Neural cell (in vitro differentiated cells): ENCODE results near the gene LMOD3.

Experiments used
- EP300 ChIP-seq: fragments of 450-650 bp; conservative IDR thresholded peaks from 2 replicates; pipeline ENCODE4 v1.6.1; 2014; ENCODE audit warnings: antibody characterized with exemption, mild to moderate bottlenecking, moderate library complexity; ENCODE audit not compliant: poor library complexity, severe bottlenecking
- POLR2AphosphoS5 ChIP-seq: IDR thresholded peaks from 2 replicates; pipeline ENCODE4 v1.6.1; 2012
- SMC3 ChIP-seq: fragments of 450-650 bp; conservative IDR thresholded peaks from 2 replicates; pipeline ENCODE4 v1.6.1; 2014; ENCODE audit warnings: antibody characterized with exemption, mild to moderate bottlenecking, moderate library complexity; ENCODE audit not compliant: poor library complexity
- TF ChIP-seq, protein P1 (sequence below): fragments of 450-650 bp; IDR thresholded peaks from 2 replicates; pipeline ENCODE4 v1.5.1; 2014; ENCODE audit warnings: antibody characterized with exemption, mild to moderate bottlenecking, moderate library complexity; ENCODE audit not compliant: poor library complexity, severe bottlenecking
- TF ChIP-seq, protein P2 (sequence below): IDR thresholded peaks from 2 replicates; pipeline ENCODE4 v1.6.1; 2012; ENCODE audit warnings: borderline replicate concordance

DNA sequence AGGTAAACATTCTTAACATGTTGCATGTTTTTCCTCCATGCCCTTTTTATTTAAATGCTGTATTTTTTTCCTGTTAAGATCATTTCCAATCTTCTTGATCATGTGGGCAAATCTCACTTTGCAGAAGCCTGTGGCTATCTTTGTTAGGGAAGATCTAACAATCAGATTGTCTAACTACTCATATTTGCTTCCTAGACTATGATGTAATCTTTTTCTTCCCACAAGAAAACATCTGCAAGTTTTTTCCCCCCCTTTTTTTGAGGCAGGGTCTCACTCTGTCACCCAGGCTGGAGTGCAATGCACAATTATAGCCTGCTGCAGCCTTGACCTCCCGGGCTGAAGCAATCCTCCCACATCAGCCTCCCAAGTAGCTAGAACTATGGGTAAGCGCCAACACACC is 15.0 kb upstream of the LMOD3 start:
- TF ChIP-seq, protein P1, sequence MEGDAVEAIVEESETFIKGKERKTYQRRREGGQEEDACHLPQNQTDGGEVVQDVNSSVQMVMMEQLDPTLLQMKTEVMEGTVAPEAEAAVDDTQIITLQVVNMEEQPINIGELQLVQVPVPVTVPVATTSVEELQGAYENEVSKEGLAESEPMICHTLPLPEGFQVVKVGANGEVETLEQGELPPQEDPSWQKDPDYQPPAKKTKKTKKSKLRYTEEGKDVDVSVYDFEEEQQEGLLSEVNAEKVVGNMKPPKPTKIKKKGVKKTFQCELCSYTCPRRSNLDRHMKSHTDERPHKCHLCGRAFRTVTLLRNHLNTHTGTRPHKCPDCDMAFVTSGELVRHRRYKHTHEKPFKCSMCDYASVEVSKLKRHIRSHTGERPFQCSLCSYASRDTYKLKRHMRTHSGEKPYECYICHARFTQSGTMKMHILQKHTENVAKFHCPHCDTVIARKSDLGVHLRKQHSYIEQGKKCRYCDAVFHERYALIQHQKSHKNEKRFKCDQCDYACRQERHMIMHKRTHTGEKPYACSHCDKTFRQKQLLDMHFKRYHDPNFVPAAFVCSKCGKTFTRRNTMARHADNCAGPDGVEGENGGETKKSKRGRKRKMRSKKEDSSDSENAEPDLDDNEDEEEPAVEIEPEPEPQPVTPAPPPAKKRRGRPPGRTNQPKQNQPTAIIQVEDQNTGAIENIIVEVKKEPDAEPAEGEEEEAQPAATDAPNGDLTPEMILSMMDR: no peak
- no peak for TF ChIP-seq POLR2AphosphoS5
- TF ChIP-seq, protein P2, sequence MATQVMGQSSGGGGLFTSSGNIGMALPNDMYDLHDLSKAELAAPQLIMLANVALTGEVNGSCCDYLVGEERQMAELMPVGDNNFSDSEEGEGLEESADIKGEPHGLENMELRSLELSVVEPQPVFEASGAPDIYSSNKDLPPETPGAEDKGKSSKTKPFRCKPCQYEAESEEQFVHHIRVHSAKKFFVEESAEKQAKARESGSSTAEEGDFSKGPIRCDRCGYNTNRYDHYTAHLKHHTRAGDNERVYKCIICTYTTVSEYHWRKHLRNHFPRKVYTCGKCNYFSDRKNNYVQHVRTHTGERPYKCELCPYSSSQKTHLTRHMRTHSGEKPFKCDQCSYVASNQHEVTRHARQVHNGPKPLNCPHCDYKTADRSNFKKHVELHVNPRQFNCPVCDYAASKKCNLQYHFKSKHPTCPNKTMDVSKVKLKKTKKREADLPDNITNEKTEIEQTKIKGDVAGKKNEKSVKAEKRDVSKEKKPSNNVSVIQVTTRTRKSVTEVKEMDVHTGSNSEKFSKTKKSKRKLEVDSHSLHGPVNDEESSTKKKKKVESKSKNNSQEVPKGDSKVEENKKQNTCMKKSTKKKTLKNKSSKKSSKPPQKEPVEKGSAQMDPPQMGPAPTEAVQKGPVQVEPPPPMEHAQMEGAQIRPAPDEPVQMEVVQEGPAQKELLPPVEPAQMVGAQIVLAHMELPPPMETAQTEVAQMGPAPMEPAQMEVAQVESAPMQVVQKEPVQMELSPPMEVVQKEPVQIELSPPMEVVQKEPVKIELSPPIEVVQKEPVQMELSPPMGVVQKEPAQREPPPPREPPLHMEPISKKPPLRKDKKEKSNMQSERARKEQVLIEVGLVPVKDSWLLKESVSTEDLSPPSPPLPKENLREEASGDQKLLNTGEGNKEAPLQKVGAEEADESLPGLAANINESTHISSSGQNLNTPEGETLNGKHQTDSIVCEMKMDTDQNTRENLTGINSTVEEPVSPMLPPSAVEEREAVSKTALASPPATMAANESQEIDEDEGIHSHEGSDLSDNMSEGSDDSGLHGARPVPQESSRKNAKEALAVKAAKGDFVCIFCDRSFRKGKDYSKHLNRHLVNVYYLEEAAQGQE: no peak
- no peak for TF ChIP-seq SMC3
- no peak for TF ChIP-seq EP300
